Activated CD8-positive, alpha-beta memory T cell treated with anti-CD3 and anti-CD28 coated beads, Interleukin-2, amount 50 U/mL, for 24 hours (primary cell): Measurements from ENCODE around the gene POU2F3.

ENCODE experiments used
- DNase-seq: peaks from one replicate; pipeline ENCODE4 v3.0.0-alpha.2; 2020; ENCODE audit errors: extremely low read depth

The POU2F3 gene

GRCh38 chr11:120338107-120338933 lies 98.4 kb downstream of the POU2F3 start:
- DNase-seq = no peak

- no peak for DNase-seq
Measured at GRCh38 chr11:120339394-120339890, 99.5 kb downstream of the POU2F3 start.

- no peak for DNase-seq
Measured at GRCh38 chr11:120340529-120340928, 100.6 kb downstream of the POU2F3 start.

GRCh38 chr11:120342226-120342625 lies 102.3 kb downstream of the POU2F3 start:
- DNase-seq = no peak

GRCh38 chr11:120342678-120343077 lies 102.7 kb downstream of the POU2F3 start:
- DNase-seq = no peak

- DNase-seq = no peak
Measured at GRCh38 chr11:120343429-120343828, 103.5 kb downstream of the POU2F3 start.

- DNase-seq = no peak
Measured at GRCh38 chr11:120344302-120345004, 104.5 kb downstream of the POU2F3 start.

- no peak for DNase-seq
Measured at GRCh38 chr11:120346233-120346632, 106.3 kb downstream of the POU2F3 start.

- DNase-seq = no peak
Measured at GRCh38 chr11:120350637-120351036, 110.7 kb downstream of the POU2F3 start.

GRCh38 chr11:120352405-120352804 lies 112.5 kb downstream of the POU2F3 start:
- no peak for DNase-seq

GRCh38 chr11:120354068-120354467 lies 114.1 kb downstream of the POU2F3 start:
- no peak for DNase-seq

GRCh38 chr11:120354779-120355178 lies 114.8 kb downstream of the POU2F3 start:
- DNase-seq = no peak

GRCh38 chr11:120357620-120358019 lies 117.7 kb downstream of the POU2F3 start:
- DNase-seq = no peak

GRCh38 chr11:120358729-120359128 lies 118.8 kb downstream of the POU2F3 start:
- DNase-seq = no peak

- no peak for DNase-seq
Measured at GRCh38 chr11:120363436-120363835, 123.5 kb downstream of the POU2F3 start.

- no peak for DNase-seq
Measured at GRCh38 chr11:120365512-120365911, 125.6 kb downstream of the POU2F3 start.
